Activated T-helper 9 cell treated with anti-CD3 and anti-CD28 coated beads, Interleukin-2, amount 50 U/mL, for 16 hours (primary cell): ENCODE data around the gene CDC42BPA.

ENCODE experiments used
- DNase-seq: peaks from one replicate; pipeline ENCODE4 v3.0.0-alpha.2; 2020; ENCODE audit warnings: low read depth

The CDC42BPA gene

GRCh38 chr1:226979115-226979516 lies 339.2 kb downstream of the CDC42BPA start:
- DNase-seq, result no peak

- no peak for DNase-seq
Measured at GRCh38 chr1:226978432-226979114, 339.7 kb downstream of the CDC42BPA start.

GRCh38 chr1:226977643-226978431 lies 340.5 kb downstream of the CDC42BPA start:
- no peak for DNase-seq

- no peak for DNase-seq
Measured at GRCh38 chr1:226976978-226977642, 341.2 kb downstream of the CDC42BPA start.

GRCh38 chr1:226976276-226976977 lies 341.9 kb downstream of the CDC42BPA start:
- no peak for DNase-seq

- DNase-seq, result no peak
Measured at GRCh38 chr1:226975259-226976250, 342.7 kb downstream of the CDC42BPA start.

- no peak for DNase-seq
Measured at GRCh38 chr1:226974544-226975258, 343.6 kb downstream of the CDC42BPA start.

- no peak for DNase-seq
Measured at GRCh38 chr1:226973898-226974543, 344.3 kb downstream of the CDC42BPA start.

GRCh38 chr1:226973371-226973897 lies 344.9 kb downstream of the CDC42BPA start:
- no peak for DNase-seq

GRCh38 chr1:226972931-226973330 lies 345.4 kb downstream of the CDC42BPA start:
- DNase-seq, result no peak

GRCh38 chr1:226971765-226972164 lies 346.5 kb downstream of the CDC42BPA start:
- DNase-seq, result no peak

GRCh38 chr1:226967665-226968064 lies 350.6 kb downstream of the CDC42BPA start:
- DNase-seq, result no peak

GRCh38 chr1:226966683-226967082 lies 351.6 kb downstream of the CDC42BPA start:
- DNase-seq, result no peak

- DNase-seq, result no peak
Measured at GRCh38 chr1:226965581-226966440, 352.5 kb downstream of the CDC42BPA start.

GRCh38 chr1:226964611-226965486 lies 353.4 kb downstream of the CDC42BPA start:
- DNase-seq, result no peak

- no peak for DNase-seq
Measured at GRCh38 chr1:226964068-226964425, 354.2 kb downstream of the CDC42BPA start.
